ENCODE results near the gene NPEPPS.

- TF ChIP-seq POLR2A (IDR thresholded peaks at IDR 0.05; ENCODE audit: low read depth, low read length) (no peak), CTCF (IDR thresholded peaks at IDR 0.05; ENCODE audit: extremely low read depth in 1 of 2, insufficient read depth in 1 of 2, low read depth in 1 of 2, low read length in 2 of 2) (no peak)
Measured at GRCh38 chr17:47643116-47643515, 112.2 kb downstream of the NPEPPS start.

Data from endothelial cell of umbilical vein (primary cell).